AG09309 (cell line): Measurements from ENCODE around the gene MUC5AC.

Source experiments
- DNase-seq: peaks from one replicate; pipeline ENCODE4 v3.0.0-alpha.2; 2010; ENCODE audit warnings: low read depth
- H3K4me3 ChIP-seq: 2 replicates; pipeline ENCODE4 v1.5.1; 2011; ENCODE audit warnings: mild to moderate bottlenecking, low read depth, low read length, moderate library complexity; ENCODE audit not compliant: control insufficient read depth
- TF ChIP-seq, protein P1 (sequence below): IDR thresholded peaks from 2 replicates; pipeline ENCODE4 v1.5.1; 2011; ENCODE audit warnings: mild to moderate bottlenecking, low read depth, low read length, inconsistent platforms; ENCODE audit not compliant: insufficient read depth, control insufficient read depth; ENCODE audit errors: missing control alignments

The MUC5AC gene

DNA sequence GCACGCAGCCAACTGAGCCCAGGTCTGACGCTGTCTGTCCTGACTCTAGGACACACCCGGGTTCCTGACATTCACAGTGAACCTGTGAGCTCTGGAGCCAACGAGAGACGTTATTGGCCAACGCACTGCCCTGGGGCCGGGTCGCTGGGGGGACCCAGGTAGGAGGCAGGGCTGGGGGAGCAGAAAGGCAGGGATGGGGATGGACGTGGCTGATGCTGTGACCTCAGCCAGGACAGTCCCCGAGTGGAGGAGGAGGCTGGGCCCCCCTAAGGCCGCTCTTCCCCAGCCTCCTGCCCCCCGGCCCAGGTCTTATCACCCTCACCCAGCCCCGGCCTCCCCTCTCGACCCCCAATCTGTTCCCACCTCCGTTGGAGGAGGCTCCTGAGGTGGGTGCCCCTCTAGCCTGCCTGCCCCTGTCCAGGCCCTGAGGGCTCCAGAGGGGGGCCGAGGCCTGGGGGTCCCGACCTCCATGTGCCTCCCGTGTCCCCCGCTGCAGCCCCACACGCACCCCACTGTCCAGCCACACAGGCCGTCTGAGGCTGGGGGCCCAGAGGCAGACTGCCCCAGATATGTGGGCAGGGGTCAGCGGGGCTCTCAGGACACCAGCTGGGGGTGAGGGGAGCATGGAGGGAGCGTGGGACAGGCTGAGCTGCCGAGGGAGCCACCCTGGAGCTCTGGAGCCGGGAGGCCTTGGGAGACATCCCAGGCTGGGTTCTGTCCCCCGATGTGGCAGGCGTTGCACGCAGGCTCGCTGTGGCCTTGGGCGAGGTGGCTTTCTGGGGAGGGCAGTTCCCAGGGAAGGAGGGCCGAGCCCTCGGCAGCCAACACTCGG is 29.2 kb upstream of the MUC5AC start:
- H3K4me3 ChIP-seq: no peak overlapping the region
- TF ChIP-seq, protein P1, sequence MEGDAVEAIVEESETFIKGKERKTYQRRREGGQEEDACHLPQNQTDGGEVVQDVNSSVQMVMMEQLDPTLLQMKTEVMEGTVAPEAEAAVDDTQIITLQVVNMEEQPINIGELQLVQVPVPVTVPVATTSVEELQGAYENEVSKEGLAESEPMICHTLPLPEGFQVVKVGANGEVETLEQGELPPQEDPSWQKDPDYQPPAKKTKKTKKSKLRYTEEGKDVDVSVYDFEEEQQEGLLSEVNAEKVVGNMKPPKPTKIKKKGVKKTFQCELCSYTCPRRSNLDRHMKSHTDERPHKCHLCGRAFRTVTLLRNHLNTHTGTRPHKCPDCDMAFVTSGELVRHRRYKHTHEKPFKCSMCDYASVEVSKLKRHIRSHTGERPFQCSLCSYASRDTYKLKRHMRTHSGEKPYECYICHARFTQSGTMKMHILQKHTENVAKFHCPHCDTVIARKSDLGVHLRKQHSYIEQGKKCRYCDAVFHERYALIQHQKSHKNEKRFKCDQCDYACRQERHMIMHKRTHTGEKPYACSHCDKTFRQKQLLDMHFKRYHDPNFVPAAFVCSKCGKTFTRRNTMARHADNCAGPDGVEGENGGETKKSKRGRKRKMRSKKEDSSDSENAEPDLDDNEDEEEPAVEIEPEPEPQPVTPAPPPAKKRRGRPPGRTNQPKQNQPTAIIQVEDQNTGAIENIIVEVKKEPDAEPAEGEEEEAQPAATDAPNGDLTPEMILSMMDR: no peak
- no peak for DNase-seq

DNA sequence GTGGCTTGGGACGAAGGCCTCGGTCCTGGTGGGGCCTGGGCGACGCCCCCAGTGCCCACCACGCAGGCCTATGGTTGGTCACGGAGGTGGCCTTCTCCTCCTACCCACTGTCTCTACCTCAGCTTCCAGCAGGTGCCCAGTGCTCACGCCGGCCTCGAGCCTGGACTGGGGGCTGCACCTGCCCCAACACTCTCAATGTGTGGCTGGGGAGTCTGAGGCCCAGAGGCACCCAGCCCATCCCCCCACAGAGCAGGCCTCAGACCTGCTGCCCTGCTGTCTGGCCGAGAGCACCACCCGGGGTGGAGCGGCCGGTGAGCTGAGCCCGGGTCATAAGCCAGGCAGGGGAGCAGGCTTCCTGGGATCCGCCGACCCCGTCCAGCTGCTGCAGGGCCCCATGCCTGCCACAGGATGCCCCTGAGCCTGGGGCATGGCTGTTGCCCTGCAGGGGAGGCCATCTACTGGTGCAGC is 28.6 kb upstream of the MUC5AC start:
- TF ChIP-seq, protein P1: no peak
- no peak for DNase-seq
- no peak overlapping the region for H3K4me3 ChIP-seq

DNA sequence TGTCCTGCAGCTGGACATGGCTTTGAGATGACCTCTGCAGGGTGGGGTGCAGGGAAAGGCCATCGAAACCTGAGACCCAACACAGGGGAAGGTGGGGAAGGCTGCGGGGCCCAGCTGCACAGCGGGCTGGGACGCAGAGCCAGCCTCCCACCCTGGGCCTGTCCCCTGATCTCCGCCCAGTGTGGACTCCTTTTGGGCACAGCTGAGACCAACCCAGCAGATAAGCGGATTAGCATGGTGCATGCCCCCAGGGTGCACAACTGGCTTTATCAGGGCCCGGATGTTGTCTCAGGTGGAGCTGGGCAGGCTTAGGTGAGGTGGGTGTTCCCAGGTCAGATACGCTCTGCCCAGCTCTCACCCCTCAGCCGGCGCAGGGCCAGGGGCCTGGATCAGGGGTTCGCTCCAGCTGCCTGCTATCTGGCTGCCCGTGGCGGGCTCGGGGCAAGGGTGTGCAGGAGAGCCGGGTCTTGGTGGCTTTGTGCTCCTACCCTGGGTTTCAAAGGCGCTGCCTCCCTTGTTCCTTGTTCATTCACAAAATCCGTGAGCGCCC is 28.1 kb upstream of the MUC5AC start:
- no peak for DNase-seq
- no peak overlapping the region for H3K4me3 ChIP-seq
- TF ChIP-seq, protein P1: no peak

DNA sequence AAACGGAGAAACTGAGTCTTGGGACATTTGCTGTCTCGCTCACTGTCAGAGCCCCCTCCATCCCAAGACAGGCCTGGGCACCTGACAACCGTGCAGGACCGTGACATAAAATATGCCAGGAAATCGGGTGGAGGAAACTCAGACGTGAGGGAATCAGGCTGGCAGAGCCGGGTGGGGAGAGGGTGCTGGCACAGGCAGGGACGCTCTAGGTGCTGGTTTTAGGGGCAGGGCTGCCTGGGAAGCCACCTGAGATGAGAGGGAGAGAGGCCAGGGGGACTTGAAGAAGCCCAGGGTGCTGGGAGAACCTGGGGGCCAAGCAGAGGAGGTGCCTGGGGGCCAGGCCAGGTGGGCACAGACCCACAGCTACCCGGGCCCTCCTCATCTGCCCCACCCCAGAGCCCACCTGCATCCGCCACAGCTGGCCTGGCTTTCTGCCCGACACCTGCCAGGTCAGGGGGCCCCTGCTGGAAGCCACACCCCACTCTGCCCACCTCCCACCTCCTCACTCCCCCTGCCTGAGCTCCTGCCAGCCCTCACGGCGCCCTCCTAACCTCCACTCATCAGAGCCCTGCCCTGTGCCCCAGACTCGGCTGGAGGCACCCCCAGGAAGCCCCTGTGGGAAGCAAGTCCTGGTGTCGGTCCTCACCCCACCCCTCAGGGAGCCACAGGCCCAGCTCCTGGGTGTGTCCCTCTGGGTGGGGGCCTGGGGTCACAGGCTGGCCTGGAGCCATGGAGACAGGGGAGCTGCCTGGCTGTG is 27.3 kb upstream of the MUC5AC start:
- DNase-seq: no peak
- H3K4me3 ChIP-seq: no peak overlapping the region
- TF ChIP-seq, protein P1: no peak

DNA sequence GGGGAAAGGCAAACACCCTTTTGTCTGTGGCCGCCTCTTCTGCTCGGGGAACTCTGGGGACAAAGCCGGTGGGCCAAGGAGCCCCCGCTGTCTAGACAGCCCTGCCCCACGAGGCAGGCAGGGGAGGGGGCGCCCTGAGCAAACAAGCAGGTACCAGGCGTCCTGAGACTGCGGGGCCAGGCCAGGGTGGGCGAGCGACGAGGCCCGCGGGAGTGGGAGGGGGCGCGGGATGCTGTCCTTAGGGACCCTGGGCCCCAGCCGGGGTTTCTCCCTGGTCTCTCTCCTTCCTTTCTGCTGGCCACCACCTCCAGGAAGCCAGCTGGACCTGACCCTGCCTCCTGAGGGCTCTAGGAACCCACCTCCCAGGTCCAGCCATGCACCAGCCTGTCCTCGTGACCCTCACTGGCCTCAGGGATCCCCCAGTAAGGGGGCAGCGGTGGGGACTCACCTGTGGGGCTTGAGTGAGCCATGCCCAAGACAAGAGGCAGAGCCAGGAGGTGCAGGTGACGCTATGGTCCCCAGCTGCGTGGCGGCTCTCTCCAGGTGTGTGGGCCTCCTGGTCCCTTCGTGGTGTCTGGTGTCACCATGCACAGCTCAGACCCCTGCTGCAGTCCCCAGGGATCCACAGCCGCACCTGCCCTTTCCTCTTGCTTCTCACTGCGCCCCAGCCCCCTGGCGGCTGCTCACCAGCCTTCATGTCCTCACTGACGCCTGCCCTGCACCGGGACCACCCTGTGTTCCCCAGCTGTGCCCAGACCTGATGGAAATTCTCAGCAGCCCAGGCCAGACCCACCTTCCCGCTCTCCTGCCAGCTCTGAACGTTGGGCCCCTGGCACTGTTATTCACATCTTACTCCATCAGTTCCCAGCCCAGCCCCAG is 26.5 kb upstream of the MUC5AC start:
- TF ChIP-seq, protein P1: no peak
- no peak overlapping the region for H3K4me3 ChIP-seq
- no peak for DNase-seq
